Upper lobe of right lung (tissue), 1 donor: Measurements from ENCODE around the gene LARP4B. TPM values are rescaled to one million over a fixed set of nuclear protein-coding genes. Genes with fewer than 3 reads are reported as not detected.

ENCODE experiments used
- ATAC-seq: fragments of 200-7000 bp; cut with Tn5 transposase; one replicate; pipeline ENCODE4 v1.9.1; 2020; ENCODE audit warnings: mild to moderate bottlenecking, moderate library complexity
- DNase-seq: peaks from one replicate; pipeline ENCODE4 v3.0.0-alpha.2; 2020
- H3K27ac ChIP-seq: fragments of 200-600 bp; one replicate; pipeline ENCODE4 v1.8.0; 2022
- H3K27me3 ChIP-seq: fragments of 200-600 bp; one replicate; pipeline ENCODE4 v1.8.0; 2022; ENCODE audit warnings: mild to moderate bottlenecking
- H3K36me3 ChIP-seq: fragments of 200-600 bp; one replicate; pipeline ENCODE4 v1.8.0; 2022
- H3K4me1 ChIP-seq: fragments of 200-600 bp; one replicate; pipeline ENCODE4 v1.8.0; 2022
- H3K4me3 ChIP-seq: fragments of 200-600 bp; one replicate; pipeline ENCODE4 v1.8.0; 2022; ENCODE audit warnings: mild to moderate bottlenecking
- H3K9me3 ChIP-seq: fragments of 200-600 bp; one replicate; pipeline ENCODE4 v1.8.0; 2022
- intact Hi-C: fragments of 100-400 bp; cut with DNase I; formaldehyde crosslinking; loops from one replicate; pipeline ENCODE4 v1.11.0; 2022
- long read RNA-seq: library from polyadenylated mRNA; unstranded; transcript quantifications from one replicate; pipeline ENCODE4 v2.0.0, GENCODE V29; 2021
- total RNA-seq: library from RNA; stranded (reverse); fragmentation: NEBNext Ultra II Directional; extraction: Animal tissue kit (Norgen Biotek cat#: 25700); gene quantifications from one replicate; pipeline ENCODE4 v1.2.1, GENCODE V29; 2021
- TF ChIP-seq, protein P1 (sequence below): fragments of 200-600 bp; IDR thresholded peaks from one replicate; pipeline ENCODE4 v1.8.0; 2022; ENCODE audit warnings: antibody characterized with exemption
- donor health status: DM: no; HTN: yes; CAD: no; lungs with severe emphysema.

LARP4B gene
- 126 TPM for total RNA-seq
- long read RNA-seq, full-length matches to known transcripts, result 14 of 66 reads
- long read RNA-seq, partial matches to known transcripts, result 10 of 66 reads
- long read RNA-seq, other reads (novel, unspliced or antisense), result 42 of 66 reads

GRCh38 chr10:931326-932318, at the start of gene LARP4B:
Gene LARP4B, minus strand, starts transcription at chr10:931705. Its CDS starts 45,984 bp downstream, at chr10:885721.
- Histone ChIP-seq H3K36me3 (peaks cover under 1% of the 10 kb centered on the region), H3K4me3 (peak within 1 kb of the TSS; percentile 67), H3K27me3 (no peaks in the 10 kb centered on the region), H3K4me1 (peaks cover 34% of the 10 kb centered on the region), H3K27ac (peak within 1 kb of the TSS; percentile 95), H3K9me3 (no peaks in the 10 kb centered on the region)
- ATAC-seq, result peak; percentile 98
- peak; percentile 99 for DNase-seq
- intact Hi-C loops, result no loop called here
- TF ChIP-seq, protein P1, sequence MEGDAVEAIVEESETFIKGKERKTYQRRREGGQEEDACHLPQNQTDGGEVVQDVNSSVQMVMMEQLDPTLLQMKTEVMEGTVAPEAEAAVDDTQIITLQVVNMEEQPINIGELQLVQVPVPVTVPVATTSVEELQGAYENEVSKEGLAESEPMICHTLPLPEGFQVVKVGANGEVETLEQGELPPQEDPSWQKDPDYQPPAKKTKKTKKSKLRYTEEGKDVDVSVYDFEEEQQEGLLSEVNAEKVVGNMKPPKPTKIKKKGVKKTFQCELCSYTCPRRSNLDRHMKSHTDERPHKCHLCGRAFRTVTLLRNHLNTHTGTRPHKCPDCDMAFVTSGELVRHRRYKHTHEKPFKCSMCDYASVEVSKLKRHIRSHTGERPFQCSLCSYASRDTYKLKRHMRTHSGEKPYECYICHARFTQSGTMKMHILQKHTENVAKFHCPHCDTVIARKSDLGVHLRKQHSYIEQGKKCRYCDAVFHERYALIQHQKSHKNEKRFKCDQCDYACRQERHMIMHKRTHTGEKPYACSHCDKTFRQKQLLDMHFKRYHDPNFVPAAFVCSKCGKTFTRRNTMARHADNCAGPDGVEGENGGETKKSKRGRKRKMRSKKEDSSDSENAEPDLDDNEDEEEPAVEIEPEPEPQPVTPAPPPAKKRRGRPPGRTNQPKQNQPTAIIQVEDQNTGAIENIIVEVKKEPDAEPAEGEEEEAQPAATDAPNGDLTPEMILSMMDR, result no peak

DNA sequence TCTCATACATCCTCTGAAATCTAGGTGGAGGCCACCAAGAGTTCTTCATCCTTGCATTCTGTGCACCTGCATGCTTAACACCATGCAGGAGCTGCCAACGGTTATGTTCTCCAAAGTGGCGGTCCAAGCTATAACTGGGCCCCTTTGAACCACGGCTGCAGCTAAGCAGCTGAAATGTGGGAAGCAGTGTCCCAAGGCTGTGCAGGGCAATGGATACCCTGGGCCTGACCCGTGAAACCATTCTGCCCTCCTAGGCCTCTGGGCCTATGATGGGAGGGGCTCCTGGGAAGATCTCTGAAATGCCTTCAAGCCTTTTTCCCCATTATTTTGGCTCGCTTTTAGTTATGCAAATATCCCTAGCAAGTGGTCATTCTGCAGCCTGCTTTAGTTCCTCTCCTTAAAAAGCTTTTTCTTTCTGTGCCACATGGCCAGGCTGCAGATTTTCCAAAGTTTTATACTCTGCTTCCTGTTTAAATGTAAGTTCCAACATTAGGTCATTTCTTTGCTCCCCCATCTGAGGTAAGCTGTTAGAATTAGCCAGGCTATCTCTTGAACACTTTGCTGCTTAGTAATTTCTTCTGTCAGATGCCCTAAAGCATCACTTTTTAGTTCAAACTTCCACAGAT, 49.1 kb upstream of the LARP4B start:
- DNase-seq, result no peak
- H3K27ac ChIP-seq, result no peak overlapping the region
- H3K36me3 ChIP-seq, result no peaks in the 10 kb centered on the region
- TF ChIP-seq, protein P1, result no peak
- H3K27me3 ChIP-seq, result no peaks in the 10 kb centered on the region
- no peak overlapping the region for H3K4me3 ChIP-seq
- no peak for ATAC-seq
- peaks cover 5% of the 10 kb centered on the region for H3K4me1 ChIP-seq
- intact Hi-C loops, result no loop called here
- H3K9me3 ChIP-seq, result peaks cover 10% of the 10 kb centered on the region

DNA sequence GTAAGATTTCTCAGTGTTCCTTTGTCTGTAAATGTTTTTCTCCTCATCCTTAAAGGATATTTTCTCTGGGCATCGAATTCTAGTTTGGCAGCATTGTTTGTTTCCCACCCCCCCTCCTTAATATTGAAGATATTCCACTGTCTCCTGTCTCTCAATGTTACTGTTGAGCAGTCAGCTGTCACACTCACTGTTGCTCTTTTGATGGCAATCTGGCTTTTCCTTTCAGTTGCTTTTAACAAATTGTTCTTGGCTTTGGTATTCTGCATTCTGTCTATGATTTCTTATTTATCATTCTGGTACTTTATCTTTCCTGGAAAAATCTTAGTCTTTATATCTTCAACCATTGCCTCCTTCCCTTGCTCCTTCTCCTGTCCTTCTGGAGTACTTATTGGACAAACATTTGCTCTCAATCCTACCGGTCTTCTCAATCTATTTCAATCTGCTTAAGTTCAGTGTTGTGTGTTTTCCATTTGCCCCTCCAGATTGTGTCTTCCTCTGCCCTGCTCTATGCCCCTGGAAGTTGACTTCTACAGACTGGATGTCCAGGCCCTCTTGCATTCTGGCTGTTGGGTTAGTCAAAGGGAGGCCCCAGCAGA, 47.4 kb upstream of the LARP4B start:
- Histone ChIP-seq H3K4me1 (peaks cover 5% of the 10 kb centered on the region), H3K27me3 (no peaks in the 10 kb centered on the region), H3K36me3 (no peaks in the 10 kb centered on the region), H3K4me3 (no peak overlapping the region), H3K27ac (no peak overlapping the region), H3K9me3 (peaks cover 10% of the 10 kb centered on the region)
- TF ChIP-seq, protein P1, result no peak
- DNase-seq, result no peak
- intact Hi-C loops, result no loop called here
- ATAC-seq, result no peak

GRCh38 chr10:976316-976715, 44.8 kb upstream of the LARP4B start:
- Histone ChIP-seq H3K27ac (no peak overlapping the region), H3K9me3 (peaks cover 10% of the 10 kb centered on the region), H3K27me3 (no peaks in the 10 kb centered on the region), H3K4me1 (peaks cover 6% of the 10 kb centered on the region), H3K36me3 (no peaks in the 10 kb centered on the region), H3K4me3 (no peak overlapping the region)
- peak; percentile 37 for DNase-seq
- no peak for ATAC-seq
- intact Hi-C loops, result no loop called here
- TF ChIP-seq, protein P1, result no peak

- Histone ChIP-seq H3K4me1 (peaks cover 20% of the 10 kb centered on the region), H3K27me3 (no peaks in the 10 kb centered on the region), H3K36me3 (no peaks in the 10 kb centered on the region), H3K4me3 (no peak overlapping the region), H3K27ac (peak overlapping the region; percentile 78), H3K9me3 (peaks cover 10% of the 10 kb centered on the region)
- TF ChIP-seq, protein P1, result no peak
- peak; percentile 56 for DNase-seq
- ATAC-seq, result peak; percentile 1
- intact Hi-C loops, result no loop called here
Observed at GRCh38 chr10:974785-975074, 43.2 kb upstream of the LARP4B start.
